ENCODE data around the gene COL4A4.

DNA sequence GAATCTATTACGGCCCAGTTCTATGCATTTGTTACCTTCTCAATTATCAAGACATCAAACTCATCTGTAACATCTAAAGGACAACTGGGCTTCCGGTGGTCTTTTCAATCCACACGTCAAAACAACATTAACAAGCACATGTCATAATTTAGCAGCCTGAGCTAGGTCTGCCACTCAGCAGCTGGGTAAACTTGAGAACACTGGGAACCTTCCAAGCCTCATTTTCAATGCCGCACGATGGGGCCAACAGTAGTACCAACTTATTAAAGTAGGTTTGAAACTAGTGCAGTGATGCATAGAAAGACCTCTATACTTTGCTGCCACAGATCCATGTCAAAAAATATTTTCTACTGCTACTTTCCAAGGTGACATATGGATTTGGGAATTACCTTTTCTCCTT lies 60.4 kb downstream of the COL4A4 start:
- TF ChIP-seq, protein P1, sequence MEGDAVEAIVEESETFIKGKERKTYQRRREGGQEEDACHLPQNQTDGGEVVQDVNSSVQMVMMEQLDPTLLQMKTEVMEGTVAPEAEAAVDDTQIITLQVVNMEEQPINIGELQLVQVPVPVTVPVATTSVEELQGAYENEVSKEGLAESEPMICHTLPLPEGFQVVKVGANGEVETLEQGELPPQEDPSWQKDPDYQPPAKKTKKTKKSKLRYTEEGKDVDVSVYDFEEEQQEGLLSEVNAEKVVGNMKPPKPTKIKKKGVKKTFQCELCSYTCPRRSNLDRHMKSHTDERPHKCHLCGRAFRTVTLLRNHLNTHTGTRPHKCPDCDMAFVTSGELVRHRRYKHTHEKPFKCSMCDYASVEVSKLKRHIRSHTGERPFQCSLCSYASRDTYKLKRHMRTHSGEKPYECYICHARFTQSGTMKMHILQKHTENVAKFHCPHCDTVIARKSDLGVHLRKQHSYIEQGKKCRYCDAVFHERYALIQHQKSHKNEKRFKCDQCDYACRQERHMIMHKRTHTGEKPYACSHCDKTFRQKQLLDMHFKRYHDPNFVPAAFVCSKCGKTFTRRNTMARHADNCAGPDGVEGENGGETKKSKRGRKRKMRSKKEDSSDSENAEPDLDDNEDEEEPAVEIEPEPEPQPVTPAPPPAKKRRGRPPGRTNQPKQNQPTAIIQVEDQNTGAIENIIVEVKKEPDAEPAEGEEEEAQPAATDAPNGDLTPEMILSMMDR (IDR thresholded peaks at IDR 0.05; ENCODE audit: borderline replicate concordance, extremely low read depth, low read length, poor library complexity, severe bottlenecking), result no peak
- no peak for TF ChIP-seq EZH2 (IDR thresholded peaks at IDR 0.05; ENCODE audit: borderline replicate concordance, low read depth, low read length, severe bottlenecking)

All from DND-41 (cell line).